SKM-1 (cell line): ENCODE results near the gene ZNF668.

Experiments used
- DNase-seq: peaks from one replicate; lab custom pipeline; 2025; ENCODE audit not compliant: unreplicated experiment; lab: John Stamatoyannopoulos, UW

ZNF668 gene

GRCh38 chr16:31073970-31074813 is at the start of gene ZNF668, which contains the start of gene ZNF646:
Gene ZNF668, minus strand, starts transcription at chr16:31074240. Its CDS starts 9,781 bp downstream, at chr16:31064459.
Gene ZNF646, plus strand, starts transcription at chr16:31074422. Its CDS starts 1,903 bp downstream, at chr16:31076325.
- peak; percentile 100 for DNase-seq

GRCh38 chr16:31120129-31120528 is 46.1 kb upstream of the ZNF668 start:
- DNase-seq, result no peak

- DNase-seq, result no peak
Measured at GRCh38 chr16:31118223-31119155, 44.4 kb upstream of the ZNF668 start.

GRCh38 chr16:31117384-31118222 is 43.6 kb upstream of the ZNF668 start, which contains the start of gene KAT8:
Gene KAT8, plus strand, starts transcription at chr16:31117664. Its CDS starts 18 bp downstream, at chr16:31117682.
- DNase-seq, result peak; percentile 96

GRCh38 chr16:31114468-31114867 is 40.4 kb upstream of the ZNF668 start:
- DNase-seq, result no peak

- peak; percentile 78 for DNase-seq
Measured at GRCh38 chr16:31113121-31114120, 39.4 kb upstream of the ZNF668 start.

- DNase-seq, result no peak
Measured at GRCh38 chr16:31112711-31113110, 38.7 kb upstream of the ZNF668 start.

- no peak for DNase-seq
Measured at GRCh38 chr16:31111881-31112466, 37.9 kb upstream of the ZNF668 start.

- DNase-seq, result no peak
Measured at GRCh38 chr16:31110106-31111034, 36.3 kb upstream of the ZNF668 start.

GRCh38 chr16:31109622-31110021 is 35.6 kb upstream of the ZNF668 start:
- no peak for DNase-seq

GRCh38 chr16:31108794-31109558 is 34.9 kb upstream of the ZNF668 start:
- no peak for DNase-seq

GRCh38 chr16:31108035-31108793 is 34.2 kb upstream of the ZNF668 start, which contains the start of gene BCKDK:
Gene BCKDK, plus strand, starts transcription at chr16:31108386. Its CDS starts 838 bp downstream, at chr16:31109224.
- peak; percentile 57 for DNase-seq

- DNase-seq, result no peak
Measured at GRCh38 chr16:31107465-31107867, 33.4 kb upstream of the ZNF668 start.

- DNase-seq, result no peak
Measured at GRCh38 chr16:31106509-31107464, 32.7 kb upstream of the ZNF668 start.

- peak; percentile 87 for DNase-seq
Measured at GRCh38 chr16:31105677-31106213, 31.7 kb upstream of the ZNF668 start.
